GM08714 (cell line): ENCODE data around the gene P4HB.
"Not testable (repeated sequence)": the region's sequence is repeated elsewhere in the genome, so short reads cannot be mapped to it uniquely, and the experiment has no call there.

Experiments
- H3K4me3 ChIP-seq: fragments of 200-500 bp; sonication (Bioruptor generic); 2 replicates; pipeline ENCODE4 v1.5.1; 2014; ENCODE audit warnings: mild to moderate bottlenecking, low read length, inconsistent platforms
- ZNF274 ChIP-seq: IDR thresholded peaks from 2 replicates; pipeline ENCODE4 v1.6.1; 2012; ENCODE audit warnings: mild to moderate bottlenecking, low read depth, low read length

Gene P4HB

DNA sequence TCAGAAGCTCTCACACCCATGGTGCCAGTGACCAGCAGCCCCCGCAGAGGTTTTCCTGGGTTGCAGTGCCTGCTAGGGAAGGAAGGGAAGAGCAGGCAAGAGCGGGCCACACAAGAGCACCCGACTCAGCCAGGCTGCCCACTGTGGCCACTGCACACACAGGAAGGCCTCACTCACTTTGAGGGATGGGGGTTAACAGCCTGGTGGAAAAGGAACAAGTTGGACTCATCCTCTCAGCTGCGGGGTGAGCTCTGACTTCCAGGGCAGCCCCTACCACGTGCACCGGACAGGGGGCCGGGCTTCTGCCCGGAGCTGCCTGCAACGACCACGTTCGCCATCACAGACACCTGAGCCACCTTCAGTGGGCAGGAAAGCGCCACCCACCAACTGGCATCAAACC is 8.1 kb downstream of the P4HB start:
- no peak overlapping the region for H3K4me3 ChIP-seq
- no peak for TF ChIP-seq ZNF274

DNA sequence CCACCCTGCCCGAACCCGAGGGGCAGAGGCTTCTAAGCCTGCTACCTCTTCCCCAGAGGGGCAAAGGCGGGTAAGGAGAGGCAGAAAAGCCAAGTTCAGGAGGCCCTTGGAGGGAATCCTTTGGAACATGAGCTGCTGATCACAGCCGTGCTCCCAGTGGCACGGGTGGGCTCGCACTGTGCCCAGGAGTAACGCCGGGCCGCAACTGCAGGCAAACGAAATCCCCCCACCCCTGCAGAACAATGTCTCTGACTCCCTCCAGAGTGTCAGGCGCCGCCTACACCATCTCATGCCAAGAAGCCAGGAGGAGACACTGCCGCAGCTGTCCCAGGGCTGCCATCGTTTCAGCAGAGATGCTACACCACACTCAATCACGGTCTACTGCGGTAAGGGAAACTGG is 8.9 kb downstream of the P4HB start:
- no peak for TF ChIP-seq ZNF274
- H3K4me3 ChIP-seq: no peak overlapping the region

DNA sequence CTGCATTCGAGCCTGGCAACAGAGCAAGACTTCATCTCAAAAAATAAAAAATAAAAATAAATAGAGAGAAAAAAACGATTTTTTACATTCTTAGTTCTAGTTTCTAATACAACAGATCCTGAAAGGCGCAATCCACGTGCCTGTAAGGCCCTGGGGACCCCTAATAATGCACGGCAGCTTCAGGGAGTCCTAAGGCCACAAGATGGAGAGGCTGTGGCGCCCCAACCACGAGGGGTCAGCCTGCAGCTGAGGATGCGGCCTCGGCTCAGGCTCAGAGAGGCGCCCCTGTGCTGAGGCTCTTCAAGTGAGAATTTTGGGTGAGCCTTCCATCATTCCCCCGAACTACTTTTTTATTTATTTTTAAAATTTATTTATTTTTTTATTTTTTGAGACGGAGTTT is 10.9 kb downstream of the P4HB start:
- TF ChIP-seq ZNF274: no peak
- H3K4me3 ChIP-seq: no peak overlapping the region

DNA sequence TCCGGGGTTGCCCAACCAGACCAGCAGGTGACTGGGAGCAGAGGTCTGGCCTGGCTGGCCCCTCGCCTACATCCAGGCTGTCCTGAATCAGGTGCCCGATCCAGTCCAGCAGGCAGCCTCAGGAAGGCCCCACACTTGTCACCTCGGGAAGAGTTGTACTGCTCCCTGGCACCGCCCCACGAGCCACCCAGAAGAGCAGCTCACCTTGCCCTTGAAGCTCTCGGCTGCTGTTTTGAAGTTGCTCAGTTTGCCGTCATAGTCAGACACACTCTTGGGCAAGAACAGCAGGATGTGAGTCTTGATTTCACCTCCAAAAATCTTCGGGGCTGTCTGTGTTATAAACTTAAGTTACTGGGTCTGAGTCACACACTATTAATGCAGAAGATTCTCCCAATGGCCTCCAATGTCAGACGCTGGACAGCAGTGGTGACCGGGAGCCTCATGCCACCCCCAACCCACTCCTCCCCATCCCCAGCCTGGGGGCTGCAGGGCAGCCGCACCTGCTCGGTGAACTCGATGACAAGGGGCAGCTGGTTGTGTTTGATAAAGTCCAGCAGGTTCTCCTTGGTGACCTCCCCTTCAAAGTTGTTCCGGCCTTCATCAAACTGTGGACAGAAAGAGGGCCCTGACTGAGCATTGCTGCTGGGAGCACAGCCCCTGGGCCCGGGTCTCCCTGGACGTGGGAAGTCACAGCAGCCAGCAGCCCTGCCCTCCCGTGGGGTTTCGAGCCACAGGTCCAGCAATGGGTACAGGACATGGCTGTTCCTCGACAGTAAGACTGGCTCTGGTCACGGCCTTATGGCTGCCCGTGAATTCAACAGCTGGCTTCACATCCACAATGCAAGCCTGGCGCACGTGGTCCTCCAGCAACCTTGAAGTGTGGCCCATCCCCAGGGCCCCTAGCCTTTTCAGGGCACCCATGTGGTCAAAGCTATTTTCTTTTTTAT is 13.3 kb downstream of the P4HB start:
- no peak for TF ChIP-seq ZNF274

DNA sequence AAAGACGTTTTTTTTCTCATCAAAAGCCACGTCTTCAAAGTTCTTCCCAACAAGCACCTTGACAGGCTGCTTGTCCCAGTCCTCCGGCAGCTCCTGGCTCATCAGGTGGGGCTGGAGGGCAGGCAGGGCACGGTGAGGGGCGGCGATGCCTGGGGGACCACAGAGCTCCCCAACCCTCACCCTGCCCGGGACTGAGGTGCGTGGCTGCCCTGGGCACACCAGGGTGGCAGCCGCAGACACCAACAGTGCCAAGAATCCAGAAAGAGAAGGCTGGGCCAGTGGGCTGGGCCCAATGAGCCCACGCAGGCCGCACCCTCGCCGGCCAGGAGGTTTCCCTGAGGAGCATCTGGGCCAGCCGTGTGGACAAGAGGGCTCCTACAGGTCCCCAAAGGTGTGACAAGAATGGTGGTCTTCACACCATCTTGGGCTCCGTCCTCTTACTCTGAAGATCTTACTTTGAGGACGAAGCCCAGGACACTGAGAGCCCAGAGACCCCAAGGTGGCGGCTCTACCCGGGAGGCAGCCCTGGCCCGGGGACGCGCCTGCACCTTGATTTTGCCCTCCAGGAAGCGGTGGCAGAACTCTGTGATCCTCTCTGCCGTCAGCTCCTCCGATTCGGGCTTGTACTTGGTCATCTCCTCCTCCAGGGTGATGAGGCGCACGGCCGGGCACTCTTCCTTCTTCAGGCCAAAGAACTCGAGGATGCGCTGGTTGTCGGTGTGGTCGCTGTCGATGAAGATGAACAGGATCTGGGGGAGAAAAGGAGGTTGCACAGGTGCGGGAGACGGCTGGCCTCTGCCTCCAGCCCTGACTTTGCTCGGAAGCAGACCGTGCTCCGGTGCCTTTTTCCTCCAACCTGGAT is 14.2 kb downstream of the P4HB start:
- TF ChIP-seq ZNF274: no peak
- no peak overlapping the region for H3K4me3 ChIP-seq

More for the DNA sequence above, 13.3 kb downstream of the P4HB start:
- H3K4me3 ChIP-seq: no peak overlapping the region

DNA sequence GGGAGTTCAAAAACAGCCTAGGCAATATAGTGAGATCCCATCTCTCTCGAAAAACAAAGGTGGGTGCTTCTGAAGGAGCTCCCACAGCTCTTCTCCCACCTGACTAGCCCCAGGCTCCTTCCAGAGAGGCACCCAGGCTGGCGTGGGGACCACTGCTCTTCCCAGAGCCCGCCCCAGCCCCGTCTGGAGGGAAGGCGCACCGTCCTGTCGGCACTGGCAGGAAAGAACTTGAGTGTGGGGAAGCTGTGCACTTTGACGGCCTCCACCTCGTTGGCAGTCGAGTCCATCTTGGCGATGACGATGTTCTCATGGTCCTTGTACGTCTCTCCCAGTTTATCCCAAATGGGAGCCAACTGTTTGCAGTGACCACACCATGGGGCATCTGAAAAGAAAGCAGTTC is 15.0 kb downstream of the P4HB start:
- no peak for TF ChIP-seq ZNF274
- H3K4me3 ChIP-seq: no peak overlapping the region

DNA sequence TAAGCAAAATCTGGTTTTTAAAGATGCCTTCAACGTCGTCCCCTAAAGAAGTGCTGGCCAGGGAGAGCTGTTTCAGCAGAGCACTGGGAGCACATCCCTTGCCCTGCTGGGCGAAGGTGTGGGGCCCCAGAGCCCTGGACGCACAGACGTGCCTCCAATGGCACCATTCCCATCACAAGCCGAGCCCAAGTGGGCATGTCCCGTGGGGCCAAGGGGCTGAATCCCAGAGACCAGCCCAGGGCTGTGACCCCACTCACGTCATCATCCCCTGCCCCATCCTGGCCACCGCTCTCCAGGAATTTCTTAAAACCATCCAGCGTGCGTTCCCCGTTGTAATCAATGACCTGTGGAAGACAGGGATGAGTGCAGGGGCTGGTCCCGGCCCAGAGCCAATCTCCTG is 15.4 kb downstream of the P4HB start:
- H3K4me3 ChIP-seq: no peak overlapping the region
- no peak for TF ChIP-seq ZNF274

DNA sequence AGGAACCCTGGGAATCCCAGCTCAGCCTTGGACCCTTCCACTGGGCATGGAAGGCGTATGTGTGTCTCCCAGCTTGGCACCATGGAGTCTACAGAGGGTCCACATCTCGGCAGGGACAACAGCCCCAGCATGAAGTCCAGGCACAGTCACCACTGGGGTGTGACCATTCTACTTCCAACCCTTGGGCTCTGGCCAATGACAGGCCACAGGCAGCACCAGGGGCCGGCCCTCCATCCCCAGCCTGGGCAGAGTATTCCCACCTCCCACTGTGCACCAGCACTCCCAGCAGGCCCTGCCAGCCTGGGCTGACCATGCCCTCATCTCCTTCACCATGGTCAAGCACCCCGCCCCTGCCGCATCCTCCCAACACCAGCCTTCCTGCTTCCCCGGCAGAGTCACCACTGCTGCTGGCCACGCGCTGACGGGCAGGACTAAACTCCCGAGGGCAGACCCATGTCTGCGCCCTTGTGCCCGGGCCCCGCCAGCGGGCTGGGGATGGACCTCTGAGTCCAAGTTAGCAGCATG is 15.9 kb downstream of the P4HB start:
- no peak overlapping the region for H3K4me3 ChIP-seq
- no peak for TF ChIP-seq ZNF274

DNA sequence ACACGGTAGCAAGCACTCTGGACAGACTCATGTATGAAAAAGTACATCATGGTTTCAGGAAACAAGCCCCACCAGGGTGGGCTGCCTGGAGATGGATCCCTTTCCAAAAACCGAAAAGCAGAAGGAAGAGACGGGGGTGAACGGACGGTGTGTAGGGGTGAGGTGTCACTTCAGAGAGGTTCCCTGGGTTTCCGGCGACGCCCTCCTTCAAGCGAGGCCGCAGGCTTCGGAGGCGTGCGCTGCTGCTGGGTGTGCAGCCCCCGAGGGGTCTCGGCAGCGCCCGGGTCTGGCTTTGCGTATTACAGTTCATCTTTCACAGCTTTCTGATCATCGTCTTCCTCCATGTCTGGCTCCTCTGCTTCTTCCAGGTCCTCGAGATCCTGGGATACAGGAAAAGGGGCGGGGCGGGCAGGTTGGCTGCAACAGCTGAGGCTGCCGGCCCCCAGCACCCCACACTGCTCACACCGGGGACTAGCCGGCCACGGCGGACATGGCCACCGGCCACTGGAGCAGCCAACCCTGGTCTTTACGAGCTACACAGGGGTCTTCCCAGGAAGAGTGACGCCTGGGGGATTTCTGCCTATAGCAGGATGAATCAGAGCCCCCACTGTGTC is 16.5 kb downstream of the P4HB start:
- no peak overlapping the region for H3K4me3 ChIP-seq
- TF ChIP-seq ZNF274: no peak

DNA sequence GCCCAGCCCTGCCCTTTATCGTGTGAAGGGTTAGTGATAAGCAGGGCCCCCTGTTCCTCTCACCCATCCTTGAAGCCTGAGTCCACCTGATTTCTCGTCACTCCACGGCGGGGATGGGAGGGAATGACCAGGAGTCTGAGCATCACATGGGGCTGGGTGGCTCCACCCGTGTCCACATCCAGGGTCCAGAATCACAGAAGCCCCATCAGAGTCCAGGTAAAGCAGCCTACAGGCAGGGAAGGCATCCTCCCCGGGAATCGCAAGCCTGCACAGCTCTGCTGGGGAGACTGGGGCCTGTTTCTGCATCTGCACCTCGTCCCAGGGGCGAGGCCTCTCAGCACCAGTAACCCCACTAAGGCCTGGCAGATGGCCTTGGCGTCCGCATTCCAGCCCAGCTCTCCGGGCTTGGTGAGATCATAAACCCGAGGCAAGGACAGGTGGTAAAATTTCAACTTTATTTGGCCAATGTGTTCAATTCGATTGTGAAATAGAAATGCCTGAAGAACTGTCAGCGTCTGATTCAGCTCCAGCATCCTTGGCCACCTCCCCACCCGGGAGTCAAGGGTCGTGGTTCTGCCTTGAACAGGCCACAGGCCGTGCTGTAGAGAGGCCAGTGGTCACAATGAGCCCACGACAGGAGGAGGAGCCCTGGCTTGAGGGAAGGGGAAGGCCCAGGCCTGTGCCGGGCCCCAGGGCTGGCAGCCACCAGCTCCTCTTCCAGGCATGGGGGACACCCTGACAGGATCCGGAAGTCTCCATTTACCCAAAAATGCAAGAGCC is 17.4 kb downstream of the P4HB start:
- no peak overlapping the region for H3K4me3 ChIP-seq
- no peak for TF ChIP-seq ZNF274

DNA sequence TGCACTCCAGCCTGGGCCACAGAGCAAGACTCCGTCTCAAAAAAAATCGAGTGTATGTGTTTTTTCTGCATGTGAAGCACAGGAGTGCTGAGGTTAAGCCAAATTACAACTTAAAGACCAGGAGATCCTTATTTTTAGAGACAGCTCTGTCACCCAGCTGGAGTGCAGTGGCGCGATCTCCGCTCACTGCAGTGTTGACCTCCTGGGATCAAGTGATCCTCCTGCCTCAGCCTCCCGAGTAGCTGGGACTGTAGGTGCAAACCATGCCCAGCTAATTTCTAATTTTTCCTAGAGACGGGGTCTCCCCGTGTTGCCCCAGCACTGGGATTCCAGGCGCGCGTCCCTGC is 18.0 kb downstream of the P4HB start:
- no peak overlapping the region for H3K4me3 ChIP-seq
- no peak for TF ChIP-seq ZNF274

DNA sequence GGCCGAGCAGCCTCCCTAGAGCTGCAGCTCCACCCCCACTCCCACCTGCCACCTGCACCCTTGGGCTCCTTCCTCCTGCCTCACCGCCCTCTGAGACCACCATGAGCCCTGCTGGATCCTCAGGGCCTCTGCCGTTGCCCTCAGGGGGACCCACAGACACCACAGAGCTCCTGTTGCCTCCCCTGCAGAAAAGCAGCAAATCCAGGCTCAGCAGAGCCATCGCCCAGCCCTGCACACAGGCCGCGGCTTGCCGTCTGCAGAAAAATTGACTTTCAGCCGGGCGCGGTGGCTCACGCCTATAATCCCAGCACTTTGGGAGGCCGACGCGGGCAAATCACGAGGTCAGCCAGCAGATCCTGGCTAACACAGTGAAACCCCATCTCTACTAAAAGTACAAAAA is 18.5 kb downstream of the P4HB start:
- no peak for TF ChIP-seq ZNF274
- H3K4me3 ChIP-seq: no peak overlapping the region

DNA sequence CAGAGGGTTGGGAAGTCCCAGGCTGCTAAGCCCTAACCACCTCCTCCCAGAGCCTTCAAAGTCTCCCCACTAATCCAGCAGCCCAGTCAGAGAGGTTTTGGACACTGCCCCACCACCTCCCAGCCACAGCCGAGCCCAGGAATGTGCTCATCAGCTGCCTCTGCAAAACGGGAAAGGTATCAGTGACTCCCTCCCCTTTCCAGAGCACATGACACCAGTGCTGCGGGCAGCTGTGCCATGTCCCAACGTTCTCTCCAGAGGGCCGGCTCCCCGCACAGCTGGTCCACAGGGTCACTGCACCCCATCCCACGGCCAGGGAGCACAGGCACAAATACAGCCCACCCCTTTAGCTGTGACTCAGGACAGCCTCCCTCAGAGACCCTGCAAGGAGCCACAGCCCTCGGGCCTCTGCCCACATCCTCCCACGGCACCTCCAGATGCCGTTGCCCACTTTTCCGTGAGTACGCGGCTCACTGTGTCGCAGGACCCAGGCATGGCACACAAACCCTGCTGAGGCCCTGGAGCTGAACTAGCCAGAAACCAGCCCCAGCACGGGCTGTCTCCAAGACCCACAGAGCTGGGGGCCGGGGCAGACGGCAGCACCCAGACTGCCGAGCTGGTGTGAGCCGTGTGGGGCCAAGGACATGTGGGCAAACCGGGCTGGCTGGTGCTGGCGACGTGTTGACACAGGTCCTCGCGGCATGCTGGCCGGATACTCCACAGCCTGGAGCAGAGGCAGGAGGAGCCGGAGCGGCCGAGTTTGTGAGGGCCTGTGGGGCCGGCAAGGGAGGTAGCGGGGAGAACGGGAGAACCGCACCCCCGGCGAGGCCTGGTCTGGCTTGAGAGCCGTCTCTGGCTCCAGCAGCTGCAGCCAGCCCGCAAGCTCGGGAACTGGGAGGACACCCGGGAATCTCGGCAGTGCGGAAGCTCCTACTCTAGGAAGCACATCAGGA is 19.2 kb downstream of the P4HB start:
- no peak for TF ChIP-seq ZNF274
- no peak overlapping the region for H3K4me3 ChIP-seq

DNA sequence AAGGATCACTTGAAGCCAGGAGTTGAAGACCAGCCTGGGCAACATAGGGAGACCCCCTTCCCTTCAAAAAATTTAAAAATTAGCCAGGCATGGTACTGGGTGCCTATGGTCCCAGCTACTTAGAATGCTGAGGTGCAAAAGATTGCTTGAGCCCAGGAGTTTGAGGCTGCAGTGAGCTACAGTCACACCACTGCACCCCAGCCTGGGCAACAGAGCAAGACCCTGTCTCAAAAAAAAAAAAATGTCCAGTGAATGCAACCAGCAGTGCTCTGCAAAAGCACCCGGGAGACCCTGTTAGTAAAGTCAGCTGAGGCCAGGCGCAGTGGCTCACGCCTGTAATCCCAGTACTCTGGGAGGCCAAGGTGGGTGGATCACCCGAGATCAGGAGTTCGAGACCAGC is 20.3 kb downstream of the P4HB start:
- not testable (repeated sequence) for H3K4me3 ChIP-seq
